ENCODE data around the gene FIGN. TPM values are rescaled to one million over a fixed set of nuclear protein-coding genes. Genes with fewer than 3 reads are reported as not detected.

The FIGN gene
- total and polyA plus RNA-seq, 2 of the 8 experiments (the other 6 are each of a cell fraction or from before 2014, with no cell fraction given), result 5.0 to 22.8 TPM

DNA sequence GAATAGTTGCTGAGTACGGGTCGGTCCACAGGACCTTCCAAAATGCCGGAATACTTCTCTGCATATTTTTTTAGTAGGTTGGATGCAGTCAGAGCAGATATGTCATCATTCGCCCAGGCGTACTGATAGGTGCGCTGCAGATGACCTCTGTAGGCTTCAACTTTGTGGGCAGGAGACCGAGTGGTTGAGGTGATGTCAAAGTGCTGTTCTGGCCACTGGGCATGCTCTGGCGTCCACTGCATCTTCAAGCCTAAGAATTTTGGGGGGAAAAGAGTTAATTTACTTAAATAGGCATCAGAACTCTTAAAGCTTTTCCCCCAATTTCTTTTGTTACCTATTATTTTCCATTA, 124.3 kb downstream of the FIGN start:
- Histone ChIP-seq H3K23me2 (ENCODE audit: low read depth, low read length) (no peaks in the 10 kb centered on the region), H3K9ac (replicated peaks in 1 of 4; ENCODE audit: extremely low read depth in 1 of 4, low read depth in 3 of 4, low read length in 3 of 4) (no peak overlapping the region), H2BK12ac (ENCODE audit: low read depth, low read length) (no peak overlapping the region), H3K36me3 (ENCODE audit: control insufficient read depth in 2 of 4, insufficient read depth in 4 of 4, low read length in 3 of 4) (peaks cover 4 to 19% (median 15%) of the 10 kb centered on the region in 4 experiments; a peak in 7 of 8 replicates), H2BK20ac (ENCODE audit: low read length) (no peak overlapping the region), H3K14ac (ENCODE audit: insufficient read length) (no peak overlapping the region), H2AFZ (ENCODE audit: low read length) (no peak overlapping the region), H2BK15ac (ENCODE audit: low read length) (no peak overlapping the region), H4K8ac (ENCODE audit: extremely low read depth, insufficient read depth, low read length) (no peak overlapping the region), H4K5ac (ENCODE audit: insufficient read length, low read depth, low read length) (no peak overlapping the region), H2BK120ac (replicated peaks; ENCODE audit: low read depth, low read length) (no peak overlapping the region), H3K4me2 (ENCODE audit: insufficient read depth in 1 of 2, low read depth in 2 of 2, low read length in 2 of 2) (no peak overlapping the region), H3K9me3 (ENCODE audit: insufficient read depth in 2 of 2, low read depth in 1 of 2, low read length in 1 of 2) (no peaks in the 10 kb centered on the region), H3K4me3 (ENCODE audit: extremely low read depth in 1 of 4, insufficient read depth in 2 of 4, low read depth in 3 of 4, low read length in 4 of 4) (no peak overlapping the region), H3K18ac (ENCODE audit: extremely low read depth, low read length) (no peak overlapping the region), H3K23ac (ENCODE audit: insufficient read length) (no peak overlapping the region), H3K79me2 (ENCODE audit: control insufficient read depth in 1 of 2, insufficient read depth in 2 of 2, low read length in 2 of 2) (no peaks in the 10 kb centered on the region), H3K79me1 (ENCODE audit: low read depth, low read length) (no peaks in the 10 kb centered on the region), H4K20me1 (replicated peaks in 1 of 2; ENCODE audit: control insufficient read depth in 1 of 2, insufficient read depth in 2 of 2, low read length in 2 of 2) (no peaks in the 10 kb centered on the region), H3K56ac (replicated peaks; ENCODE audit: insufficient read length, low read depth, low read length) (no peak overlapping the region), H4K91ac (replicated peaks; ENCODE audit: insufficient read length, low read length) (no peak overlapping the region), H2AK5ac (ENCODE audit: low read depth, low read length) (no peak overlapping the region), H2BK5ac (ENCODE audit: low read depth, low read length) (no peak overlapping the region), H3K27ac (ENCODE audit: low read depth, low read length) (no peak overlapping the region), H3K4ac (replicated peaks; ENCODE audit: insufficient read length, low read depth, low read length) (no peak overlapping the region), H3K27me3 (replicated peaks in 1 of 4; ENCODE audit: control insufficient read depth in 3 of 4, extremely low read depth in 1 of 4, insufficient read depth in 3 of 4, low read length in 3 of 4) (no peaks in the 10 kb centered on the region), H3K4me1 (replicated peaks in 1 of 4; ENCODE audit: control insufficient read depth in 3 of 4, insufficient read depth in 4 of 4, low read length in 3 of 4) (peaks cover 0 to 3% (median 0%) of the 10 kb centered on the region in 4 experiments; a peak in 2 of 7 replicates)
- ChIA-PET POLR2A (ENCODE audit: partially characterized antibody) (interaction anchor here (0.7 kb wide), 1 partner anchor 88 kb away, joined by 3 read pairs; no protein-coding TSS in a partner anchor), CTCF (ENCODE audit: partially characterized antibody) (interaction anchor here (0.7 to 2.7 kb wide), 34 partner anchors 8 to 422 kb away, joined by 3 to 20 read pairs (median 4); no protein-coding TSS in a partner anchor)
- no peak for DNase-seq (ENCODE audit: low read depth in 1 of 2, low spot score in 2 of 2)
- no peak for FAIRE-seq
- TF ChIP-seq TCF12 (IDR thresholded peaks at IDR 0.05; ENCODE audit: low read depth, low read length), result no peak
- no peak for TF ChIP-seq TBP (IDR thresholded peaks at IDR 0.05; ENCODE audit: low read depth, low read length)
- TF ChIP-seq EGR1 (IDR thresholded peaks at IDR 0.05; ENCODE audit: borderline replicate concordance, low read depth, low read length), result no peak
- TF ChIP-seq SUZ12 (IDR thresholded peaks at IDR 0.05; ENCODE audit: low read length), result no peak
- TF ChIP-seq YY1 (IDR thresholded peaks at IDR 0.05; ENCODE audit: low read depth, low read length), result no peak
- no peak for TF ChIP-seq EZH2 (IDR thresholded peaks at IDR 0.05; ENCODE audit: low read depth, low read length, severe bottlenecking)
- no peak for TF ChIP-seq HDAC2 (IDR thresholded peaks at IDR 0.05; ENCODE audit: borderline replicate concordance in 1 of 2, low read depth in 2 of 2, low read length in 2 of 2)
- no peak for TF ChIP-seq KDM1A (IDR thresholded peaks at IDR 0.05; ENCODE audit: borderline replicate concordance, low read length)
- no peak for TF ChIP-seq ASH2L (IDR thresholded peaks at IDR 0.05; ENCODE audit: low read length)
- no peak for TF ChIP-seq NANOG (IDR thresholded peaks at IDR 0.05; ENCODE audit: insufficient read depth, low read depth, low read length, poor library complexity, severe bottlenecking)
- TF ChIP-seq SIX5 (IDR thresholded peaks at IDR 0.05; ENCODE audit: low read depth, low read length), result no peak
- TF ChIP-seq, protein P1, sequence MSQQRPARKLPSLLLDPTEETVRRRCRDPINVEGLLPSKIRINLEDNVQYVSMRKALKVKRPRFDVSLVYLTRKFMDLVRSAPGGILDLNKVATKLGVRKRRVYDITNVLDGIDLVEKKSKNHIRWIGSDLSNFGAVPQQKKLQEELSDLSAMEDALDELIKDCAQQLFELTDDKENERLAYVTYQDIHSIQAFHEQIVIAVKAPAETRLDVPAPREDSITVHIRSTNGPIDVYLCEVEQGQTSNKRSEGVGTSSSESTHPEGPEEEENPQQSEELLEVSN (IDR thresholded peaks at IDR 0.05), result no peak
- 93% methylated on average over 8 of the region's 8 CpGs; no CpG with 5 or more reads in 1 of the 2 experiments for WGBS, 2 experiments (ENCODE audit: extremely low coverage in 1 of 2, insufficient coverage in 1 of 2, insufficient read length in 1 of 2, insufficient replicate concordance in 2 of 2, low coverage in 1 of 2, low lambda C conversion rate in 2 of 2, missing lambda C conversion rate in 1 of 2)

All from H1 (cell line).